NCI-H128 (cell line): Measurements from ENCODE around the gene ATP9A.
"Not testable (repeated sequence)": the region's sequence is repeated elsewhere in the genome, so short reads cannot be mapped to it uniquely, and the experiment has no call there.

Source experiments
- DNase-seq: peaks from one replicate; lab custom pipeline; 2025; ENCODE audit not compliant: unreplicated experiment; lab: John Stamatoyannopoulos, UW

The ATP9A gene

GRCh38 chr20:51792960-51793359, 24.8 kb upstream of the ATP9A start:
- no peak for DNase-seq

GRCh38 chr20:51791626-51792025, 23.4 kb upstream of the ATP9A start:
- no peak for DNase-seq

- DNase-seq = no peak
Measured at GRCh38 chr20:51790256-51790655, 22.1 kb upstream of the ATP9A start.

- no peak for DNase-seq
Measured at GRCh38 chr20:51789434-51789833, 21.2 kb upstream of the ATP9A start.

GRCh38 chr20:51788822-51789221, 20.6 kb upstream of the ATP9A start:
- no peak for DNase-seq

- no peak for DNase-seq
Measured at GRCh38 chr20:51784299-51784698, 16.1 kb upstream of the ATP9A start.

- not testable (repeated sequence) for DNase-seq
Measured at GRCh38 chr20:51778229-51778759, 10.1 kb upstream of the ATP9A start.

- no peak for DNase-seq
Measured at GRCh38 chr20:51775241-51775640, 7.1 kb upstream of the ATP9A start.

GRCh38 chr20:51772236-51772635, 4.0 kb upstream of the ATP9A start:
- no peak for DNase-seq

- no peak for DNase-seq
Measured at GRCh38 chr20:51769976-51770615, 1.9 kb upstream of the ATP9A start.

- no peak for DNase-seq
Measured at GRCh38 chr20:51768759-51769517, 748 bp upstream of the ATP9A start.

- DNase-seq = peak; percentile 92
Measured at GRCh38 chr20:51766994-51767866, 960 bp downstream of the ATP9A start.

GRCh38 chr20:51765381-51765780, 2.8 kb downstream of the ATP9A start:
- DNase-seq = not testable (repeated sequence)

GRCh38 chr20:51763965-51764602, 4.1 kb downstream of the ATP9A start:
- no peak for DNase-seq

GRCh38 chr20:51760905-51761546, 7.2 kb downstream of the ATP9A start:
- no peak for DNase-seq

- no peak for DNase-seq
Measured at GRCh38 chr20:51759769-51760510, 8.2 kb downstream of the ATP9A start.

GRCh38 chr20:51758978-51759544, 9.1 kb downstream of the ATP9A start:
- DNase-seq = no peak

GRCh38 chr20:51757226-51757625, 11.0 kb downstream of the ATP9A start:
- no peak for DNase-seq

GRCh38 chr20:51756653-51757052, 11.5 kb downstream of the ATP9A start:
- DNase-seq = no peak
